Left renal pelvis (tissue), 4 donors: ENCODE measurements around the gene FLT3. TPM values are rescaled to one million over a fixed set of nuclear protein-coding genes. Genes with fewer than 3 reads are reported as not detected.
"Not testable (repeated sequence)": the region's sequence is repeated elsewhere in the genome, so short reads cannot be mapped to it uniquely, and the experiment has no call there.

Experiments
- DNase-seq, 4 donors: peaks; one replicate each; pipeline ENCODE4 v3.0.0-alpha.2; 2013; ENCODE audit warnings: low read depth in 4 of 4, low spot score in 3 of 4
- polyA plus RNA-seq, 4 donors: library from polyadenylated mRNA; unstranded; fragments of 120-200 nt; gene quantifications; one replicate each; pipeline ENCODE4 v1.2.1, GENCODE V29; 2013; ENCODE audit not compliant: insufficient read length in 4 of 4

The FLT3 gene
- polyA plus RNA-seq, 4 donors: 0.19 to 0.58 (median 0.27) TPM

- not testable (repeated sequence) for DNase-seq
These were observed 95.4 kb downstream of the FLT3 start for GRCh38 chr13:28005016-28005415.

GRCh38 chr13:28002886-28003698, 97.3 kb downstream of the FLT3 start:
- no peak for DNase-seq

- no peak for DNase-seq
These were observed 98.4 kb downstream of the FLT3 start for GRCh38 chr13:28001837-28002473.

- DNase-seq: no peak
These were observed 99.3 kb downstream of the FLT3 start for GRCh38 chr13:28001049-28001448.

GRCh38 chr13:28000567-28000966, 99.8 kb downstream of the FLT3 start:
- DNase-seq: no peak

GRCh38 chr13:27997904-27998522, 102.4 kb downstream of the FLT3 start:
- DNase-seq: no peak

GRCh38 chr13:27991881-27992280, 108.5 kb downstream of the FLT3 start:
- no peak for DNase-seq

- DNase-seq: no peak
These were observed 111.9 kb downstream of the FLT3 start, which contains the start of gene URAD for GRCh38 chr13:27988520-27988919. Gene URAD, minus strand, starts transcription at chr13:27988693. Its CDS starts 56 bp downstream, at chr13:27988637.

- no peak for DNase-seq
These were observed 114.8 kb downstream of the FLT3 start for GRCh38 chr13:27985600-27985999.

GRCh38 chr13:27982361-27982760, 118.0 kb downstream of the FLT3 start:
- DNase-seq: no peak

GRCh38 chr13:27981006-27981708, 119.2 kb downstream of the FLT3 start:
- DNase-seq: no peak

GRCh38 chr13:27980280-27980998, 119.9 kb downstream of the FLT3 start:
- no peak for DNase-seq

- no peak for DNase-seq
These were observed 120.6 kb downstream of the FLT3 start for GRCh38 chr13:27979765-27980279.

GRCh38 chr13:27979001-27979643, 121.3 kb downstream of the FLT3 start:
- DNase-seq: no peak

GRCh38 chr13:27978301-27978968, 121.9 kb downstream of the FLT3 start:
- no peak for DNase-seq

- no peak for DNase-seq
These were observed 122.7 kb downstream of the FLT3 start for GRCh38 chr13:27977476-27978300.

- DNase-seq: no peak
These were observed 123.8 kb downstream of the FLT3 start for GRCh38 chr13:27976362-27977091.
